ENCODE results near the gene C10orf90.

DNA sequence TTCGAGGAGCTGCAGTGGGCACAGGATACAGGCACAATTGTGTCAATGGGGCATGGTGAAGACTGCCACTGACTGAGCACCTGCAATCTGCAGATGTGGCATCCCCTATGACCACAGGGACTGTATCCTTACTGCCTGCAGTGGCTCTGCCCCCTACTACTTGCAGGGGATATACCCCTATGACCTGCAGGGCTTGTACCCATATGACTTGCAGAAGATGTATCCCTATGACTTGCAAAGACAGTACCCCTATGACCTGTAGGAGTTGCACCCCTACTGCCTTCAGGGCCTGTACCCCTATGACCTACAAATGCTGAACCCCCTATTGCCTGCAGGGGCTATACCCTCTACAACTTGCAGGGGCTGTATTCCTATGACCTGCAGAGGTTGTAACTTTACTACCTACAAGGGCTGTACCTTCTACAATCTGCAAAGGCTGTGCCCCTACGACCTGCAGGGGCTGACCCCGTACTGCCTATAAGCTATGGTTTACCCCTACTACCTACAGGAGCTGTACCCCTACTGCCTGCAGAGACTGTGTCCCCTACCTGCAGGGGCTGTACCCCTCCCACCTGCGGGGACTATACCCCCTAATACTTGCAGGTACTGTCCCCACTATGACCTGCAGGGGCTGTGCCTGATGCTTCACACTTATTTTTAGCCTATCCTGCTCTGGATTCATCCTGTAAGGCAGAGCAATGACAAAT, 216.3 kb downstream of the C10orf90 start:
- TF ChIP-seq, protein P1, sequence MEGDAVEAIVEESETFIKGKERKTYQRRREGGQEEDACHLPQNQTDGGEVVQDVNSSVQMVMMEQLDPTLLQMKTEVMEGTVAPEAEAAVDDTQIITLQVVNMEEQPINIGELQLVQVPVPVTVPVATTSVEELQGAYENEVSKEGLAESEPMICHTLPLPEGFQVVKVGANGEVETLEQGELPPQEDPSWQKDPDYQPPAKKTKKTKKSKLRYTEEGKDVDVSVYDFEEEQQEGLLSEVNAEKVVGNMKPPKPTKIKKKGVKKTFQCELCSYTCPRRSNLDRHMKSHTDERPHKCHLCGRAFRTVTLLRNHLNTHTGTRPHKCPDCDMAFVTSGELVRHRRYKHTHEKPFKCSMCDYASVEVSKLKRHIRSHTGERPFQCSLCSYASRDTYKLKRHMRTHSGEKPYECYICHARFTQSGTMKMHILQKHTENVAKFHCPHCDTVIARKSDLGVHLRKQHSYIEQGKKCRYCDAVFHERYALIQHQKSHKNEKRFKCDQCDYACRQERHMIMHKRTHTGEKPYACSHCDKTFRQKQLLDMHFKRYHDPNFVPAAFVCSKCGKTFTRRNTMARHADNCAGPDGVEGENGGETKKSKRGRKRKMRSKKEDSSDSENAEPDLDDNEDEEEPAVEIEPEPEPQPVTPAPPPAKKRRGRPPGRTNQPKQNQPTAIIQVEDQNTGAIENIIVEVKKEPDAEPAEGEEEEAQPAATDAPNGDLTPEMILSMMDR (IDR thresholded peaks at IDR 0.05; ENCODE audit: insufficient read depth, low read length, poor library complexity, severe bottlenecking) = no peak
- no peak for TF ChIP-seq EZH2phosphoT487 (conservative IDR thresholded peaks at IDR 0.05; ENCODE audit: low read length)

Data from SU-DHL-6 (cell line).